HUES48 (cell line): Measurements from ENCODE around the gene C1orf52.

Source experiments
- H3K27ac ChIP-seq: one replicate; pipeline ENCODE4 v1.7.0; 2013; ENCODE audit warnings: low read depth, low read length, inconsistent platforms
- H3K27me3 ChIP-seq: 2 replicates; pipeline ENCODE4 v1.6.1; 2013; ENCODE audit warnings: mild to moderate bottlenecking, low read length; ENCODE audit not compliant: control insufficient read depth, insufficient read depth
- H3K36me3 ChIP-seq: 2 replicates; pipeline ENCODE4 v1.6.1; 2013; ENCODE audit warnings: low read length; ENCODE audit not compliant: control insufficient read depth, insufficient read depth
- H3K4me1 ChIP-seq: 2 replicates; pipeline ENCODE4 v1.6.1; 2013; ENCODE audit warnings: mild to moderate bottlenecking, low read length; ENCODE audit not compliant: control insufficient read depth, insufficient read depth
- H3K4me3 ChIP-seq: 2 replicates; pipeline ENCODE4 v1.5.1; 2013; ENCODE audit warnings: mild to moderate bottlenecking, low read depth, low read length
- H3K9ac ChIP-seq: 2 replicates; pipeline ENCODE4 v1.6.1; 2013; ENCODE audit warnings: mild to moderate bottlenecking, low read depth, low read length, moderate library complexity
- H3K9me3 ChIP-seq: 2 replicates; pipeline ENCODE4 v1.6.1; 2013; ENCODE audit warnings: low read length; ENCODE audit not compliant: control insufficient read depth, insufficient read depth

C1orf52 gene

DNA sequence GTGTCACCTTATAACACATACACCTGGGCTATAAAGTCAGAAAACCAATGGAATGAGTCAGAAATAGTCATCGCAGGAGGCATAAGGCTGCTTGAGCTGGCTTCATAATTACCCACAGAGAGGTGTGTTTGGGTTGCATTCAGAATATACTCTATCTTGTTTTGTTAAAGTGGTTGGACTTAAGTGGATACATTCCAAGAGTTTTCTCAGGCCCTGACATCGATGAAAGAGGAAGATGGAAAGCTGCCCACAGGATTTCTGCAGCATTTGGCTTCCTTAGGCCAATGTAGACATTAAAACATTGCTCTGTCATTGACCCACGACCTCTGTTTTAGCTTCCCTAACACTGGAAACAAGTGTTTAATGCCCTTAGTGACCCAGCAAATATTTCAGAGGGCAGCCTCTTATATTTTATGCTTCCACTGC lies 35.6 kb upstream of the C1orf52 start:
- Histone ChIP-seq H3K4me1 (peaks cover 12% of the 10 kb centered on the region), H3K4me3 (no peak overlapping the region), H3K27ac (no peak overlapping the region), H3K9ac (no peak overlapping the region), H3K9me3 (no peaks in the 10 kb centered on the region), H3K36me3 (no peaks in the 10 kb centered on the region), H3K27me3 (no peaks in the 10 kb centered on the region)

DNA sequence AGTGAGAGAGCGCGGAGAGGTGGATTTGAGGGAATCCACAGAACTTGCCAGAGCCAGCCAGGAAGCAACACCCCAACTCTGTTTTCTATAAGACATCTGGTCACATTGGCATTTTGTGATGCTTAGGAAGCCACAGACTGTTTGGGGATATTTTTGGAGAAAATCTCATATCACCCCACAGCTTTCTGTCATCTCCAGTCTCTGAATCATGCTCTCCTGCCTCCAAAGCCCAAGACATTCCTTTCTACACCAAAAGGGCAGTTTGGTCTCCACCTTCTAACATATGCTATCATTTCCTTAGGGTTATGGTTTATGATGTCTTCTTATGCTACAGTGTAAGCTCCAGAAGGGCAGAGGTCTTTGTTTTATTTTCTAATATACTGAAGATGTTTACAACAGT lies 31.4 kb upstream of the C1orf52 start:
- H3K9ac ChIP-seq, result no peak overlapping the region
- H3K36me3 ChIP-seq, result no peaks in the 10 kb centered on the region
- H3K27me3 ChIP-seq, result no peaks in the 10 kb centered on the region
- H3K4me3 ChIP-seq, result no peak overlapping the region
- no peaks in the 10 kb centered on the region for H3K9me3 ChIP-seq
- no peaks in the 10 kb centered on the region for H3K4me1 ChIP-seq
- no peak overlapping the region for H3K27ac ChIP-seq

DNA sequence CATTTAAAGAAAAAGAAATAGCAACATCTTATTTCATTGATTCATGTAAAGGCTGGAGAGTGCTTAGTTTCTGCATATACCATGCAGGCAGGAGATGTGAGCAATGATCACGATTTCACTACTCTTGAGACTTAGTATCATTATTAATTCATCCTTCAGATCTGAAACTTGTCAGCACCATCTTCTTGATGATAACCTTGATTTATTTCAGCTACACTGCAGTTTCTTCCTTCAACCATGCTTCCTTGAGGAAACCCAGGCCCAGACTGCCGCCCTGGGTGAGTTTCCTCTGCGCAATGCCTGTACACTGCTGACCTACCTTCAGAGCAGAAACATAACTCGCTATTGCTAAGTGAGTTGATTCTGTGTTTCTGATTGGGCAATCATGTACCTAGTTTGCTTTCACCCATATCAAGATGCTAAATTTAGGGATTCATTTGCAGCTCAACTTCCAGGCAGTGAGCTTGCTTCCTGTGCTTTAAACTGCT lies 30.4 kb upstream of the C1orf52 start:
- H3K4me3 ChIP-seq, result no peak overlapping the region
- no peaks in the 10 kb centered on the region for H3K27me3 ChIP-seq
- no peaks in the 10 kb centered on the region for H3K36me3 ChIP-seq
- no peaks in the 10 kb centered on the region for H3K9me3 ChIP-seq
- H3K9ac ChIP-seq, result no peak overlapping the region
- H3K27ac ChIP-seq, result no peak overlapping the region
- H3K4me1 ChIP-seq, result no peaks in the 10 kb centered on the region

DNA sequence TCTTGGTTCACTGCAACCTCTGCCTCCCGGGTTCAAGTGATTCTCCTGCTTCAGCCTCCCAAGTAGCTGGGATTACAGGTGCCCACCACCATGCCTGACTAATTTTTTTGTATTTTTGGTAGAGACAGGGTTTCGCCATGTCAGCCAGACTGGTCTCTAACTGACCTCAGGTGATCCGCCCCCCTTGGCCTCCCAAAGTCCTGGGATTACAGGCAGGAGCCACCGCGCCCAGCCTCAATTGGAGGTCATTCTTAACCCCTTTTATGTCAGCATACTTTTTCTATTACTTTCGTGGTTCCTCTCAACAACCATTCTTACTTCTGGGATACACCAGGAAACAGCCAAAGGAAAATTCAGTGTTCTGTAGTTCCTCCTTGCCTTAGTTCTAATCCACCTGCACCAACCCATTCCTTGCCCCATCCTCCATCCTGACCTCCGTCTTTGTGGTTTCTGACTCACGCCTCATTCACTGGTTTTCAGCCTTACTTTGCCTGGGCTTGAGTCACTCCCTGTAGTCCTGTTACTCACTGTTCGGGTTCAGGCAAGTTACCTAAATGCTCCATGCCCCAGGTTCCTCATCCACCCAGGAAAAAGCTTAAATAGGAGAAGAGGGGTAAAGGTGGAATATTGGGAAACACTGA lies 29.9 kb upstream of the C1orf52 start:
- no peak overlapping the region for H3K4me3 ChIP-seq
- no peaks in the 10 kb centered on the region for H3K4me1 ChIP-seq
- no peak overlapping the region for H3K9ac ChIP-seq
- H3K27ac ChIP-seq, result no peak overlapping the region
- no peaks in the 10 kb centered on the region for H3K9me3 ChIP-seq
- no peaks in the 10 kb centered on the region for H3K27me3 ChIP-seq
- H3K36me3 ChIP-seq, result no peaks in the 10 kb centered on the region

DNA sequence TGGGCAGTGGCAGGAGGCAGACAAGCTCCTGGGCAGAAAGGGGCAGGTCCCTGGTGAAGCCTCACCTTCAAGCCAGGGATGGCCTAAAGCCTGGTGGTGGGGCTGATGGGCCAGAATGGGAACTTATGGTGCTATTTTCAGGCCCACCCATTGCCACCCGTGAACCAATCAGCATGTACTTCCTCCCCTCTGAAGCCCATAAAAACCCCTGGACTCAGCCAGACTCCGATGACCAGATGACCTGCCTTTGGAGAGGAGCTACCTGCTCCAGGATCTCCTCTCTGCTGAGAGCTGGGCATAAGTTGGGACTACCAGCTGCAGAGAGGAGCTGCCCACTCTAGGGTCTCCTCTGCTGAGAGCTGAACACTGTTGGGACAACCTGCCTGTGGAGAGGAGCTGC lies 24.7 kb upstream of the C1orf52 start:
- no peak overlapping the region for H3K27ac ChIP-seq
- H3K4me3 ChIP-seq, result no peak overlapping the region
- H3K9me3 ChIP-seq, result no peaks in the 10 kb centered on the region
- H3K36me3 ChIP-seq, result no peaks in the 10 kb centered on the region
- peaks cover 12% of the 10 kb centered on the region for H3K4me1 ChIP-seq
- H3K27me3 ChIP-seq, result no peaks in the 10 kb centered on the region
- H3K9ac ChIP-seq, result no peak overlapping the region

DNA sequence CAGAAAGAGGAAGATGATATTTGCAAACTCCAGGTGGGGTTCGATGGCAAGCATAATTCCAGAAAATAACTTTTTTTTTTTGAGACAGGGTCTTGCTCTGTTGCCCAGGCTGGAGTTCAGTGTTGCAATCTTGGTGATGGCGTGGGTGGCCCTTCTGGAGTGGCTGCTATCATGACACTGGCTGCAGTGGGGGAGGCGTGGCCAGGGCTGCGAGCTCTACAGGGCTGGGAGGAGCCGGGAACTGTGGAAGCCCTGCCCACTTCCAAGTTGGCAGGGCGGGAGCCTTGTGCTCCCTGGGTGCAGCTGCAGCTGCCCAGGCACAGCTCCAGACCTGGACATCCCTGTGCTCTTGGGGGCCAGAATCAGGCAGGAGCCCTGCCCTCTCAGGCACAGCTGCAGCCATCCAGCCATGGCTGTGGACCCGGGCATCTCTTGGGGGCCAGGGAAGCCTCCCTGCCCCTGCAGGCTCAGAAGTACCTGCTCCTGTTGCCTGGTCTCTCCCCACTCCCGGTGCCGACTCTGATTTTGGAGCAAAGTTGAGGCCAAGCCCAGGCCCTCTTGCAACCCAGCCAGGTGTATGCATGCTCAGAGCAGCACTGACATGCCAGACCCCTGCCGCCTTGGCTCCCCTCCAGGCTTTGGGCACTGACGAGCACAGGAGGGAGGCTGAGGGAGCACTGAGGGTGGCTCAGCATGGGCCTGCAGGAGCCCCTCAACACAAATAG lies 24.2 kb upstream of the C1orf52 start:
- Histone ChIP-seq H3K4me1 (peaks cover 12% of the 10 kb centered on the region), H3K27me3 (no peaks in the 10 kb centered on the region), H3K4me3 (no peak overlapping the region), H3K27ac (no peak overlapping the region), H3K36me3 (no peaks in the 10 kb centered on the region), H3K9ac (no peak overlapping the region), H3K9me3 (no peaks in the 10 kb centered on the region)

DNA sequence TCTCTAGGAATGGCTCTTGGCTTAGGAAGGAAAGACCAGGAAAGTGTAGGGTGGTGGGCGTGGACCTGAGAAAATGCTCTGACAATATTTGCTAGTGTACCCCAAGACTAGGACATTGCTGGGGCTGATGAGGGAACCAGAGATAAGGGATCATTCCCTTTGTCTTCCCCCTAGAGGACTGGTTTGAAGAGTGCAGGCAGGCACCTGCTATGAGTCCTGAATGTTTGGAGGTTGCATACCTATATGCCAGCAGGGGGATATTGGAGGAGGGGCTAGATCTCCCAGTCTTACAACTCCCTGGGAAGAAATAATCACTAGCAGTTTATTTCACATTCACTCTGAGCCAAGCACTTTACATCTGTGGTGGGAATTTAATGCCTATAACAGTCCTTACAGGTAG lies 23.0 kb upstream of the C1orf52 start:
- Histone ChIP-seq H3K9ac (no peak overlapping the region), H3K27ac (no peak overlapping the region), H3K9me3 (no peaks in the 10 kb centered on the region), H3K4me1 (peaks cover 12% of the 10 kb centered on the region), H3K36me3 (no peaks in the 10 kb centered on the region), H3K4me3 (no peak overlapping the region), H3K27me3 (no peaks in the 10 kb centered on the region)

DNA sequence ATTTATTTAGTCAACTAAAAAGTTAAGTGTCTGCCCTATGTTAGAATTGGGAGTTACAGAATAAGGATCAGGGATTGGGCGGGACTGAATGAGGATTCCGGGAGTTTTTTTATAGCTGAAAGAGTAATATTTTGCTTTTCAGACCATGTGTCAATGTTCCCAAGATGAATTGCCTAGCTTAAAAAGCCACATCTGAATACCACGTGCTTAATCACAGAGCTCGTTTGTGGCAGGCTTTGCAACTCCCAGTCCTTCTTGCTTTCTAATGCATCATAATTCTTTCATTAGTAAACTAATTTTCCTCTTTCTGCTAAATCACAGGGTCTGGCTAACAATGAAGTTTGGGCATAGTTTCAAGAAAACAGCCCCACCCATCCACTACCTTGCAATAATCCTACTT lies 21.2 kb upstream of the C1orf52 start:
- Histone ChIP-seq H3K36me3 (no peaks in the 10 kb centered on the region), H3K9ac (no peak overlapping the region), H3K27ac (no peak overlapping the region), H3K4me3 (no peak overlapping the region), H3K9me3 (no peaks in the 10 kb centered on the region), H3K27me3 (no peaks in the 10 kb centered on the region), H3K4me1 (peaks cover 12% of the 10 kb centered on the region)

DNA sequence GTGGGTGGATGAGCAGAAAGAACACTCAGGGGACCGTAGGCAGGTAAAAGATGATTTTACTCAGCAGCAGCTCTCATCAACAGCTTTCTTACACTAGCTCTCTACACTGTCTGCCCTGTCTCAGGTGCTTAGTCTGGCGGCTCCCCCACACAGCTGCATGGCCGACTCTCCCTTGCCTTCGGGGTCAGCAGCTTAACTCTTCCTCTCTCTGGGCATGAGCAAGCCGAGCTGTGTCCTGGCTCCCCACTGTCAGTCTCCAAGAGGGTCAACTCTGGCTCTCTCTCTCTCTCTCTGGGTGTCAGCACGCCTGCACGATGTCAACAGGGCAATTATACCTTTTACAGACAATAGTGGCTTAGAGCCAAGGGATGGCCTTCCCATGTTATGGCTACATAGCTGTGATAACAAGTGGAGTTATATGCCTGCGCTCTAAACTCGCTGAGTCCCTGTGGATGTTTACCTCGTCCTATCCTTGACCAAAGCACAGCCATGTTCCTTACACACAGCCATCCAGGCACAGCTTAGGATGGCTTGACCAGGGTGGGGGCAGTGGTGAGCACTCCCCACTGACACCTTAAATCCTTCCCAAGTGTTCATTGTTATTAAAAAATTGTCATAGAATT lies 20.1 kb upstream of the C1orf52 start:
- no peak overlapping the region for H3K9ac ChIP-seq
- peaks cover 18% of the 10 kb centered on the region for H3K4me1 ChIP-seq
- H3K4me3 ChIP-seq, result no peak overlapping the region

DNA sequence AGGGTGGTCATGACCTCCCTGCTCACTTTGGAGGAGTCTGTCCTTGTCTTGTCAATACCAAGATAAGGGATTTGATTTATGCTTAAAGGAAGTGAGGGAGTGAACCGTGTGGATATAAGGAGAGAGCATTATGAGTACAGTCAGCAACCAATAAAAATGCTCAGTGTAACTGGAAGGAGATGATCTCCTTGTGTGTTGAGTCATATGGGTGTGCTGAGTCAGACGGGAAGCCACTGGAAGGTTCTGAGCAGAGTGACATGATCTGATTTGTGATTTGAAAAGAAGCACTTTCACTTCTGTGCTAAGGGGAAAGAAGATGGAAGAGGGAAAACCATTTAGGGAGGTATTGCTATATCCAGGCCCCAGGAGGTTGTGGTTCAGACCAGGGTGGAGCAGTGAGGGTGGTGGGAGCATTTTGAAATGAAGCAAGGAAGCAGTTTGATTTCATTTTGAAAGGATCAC lies 19.4 kb upstream of the C1orf52 start:
- Histone ChIP-seq H3K27me3 (no peaks in the 10 kb centered on the region), H3K4me3 (no peak overlapping the region), H3K9ac (no peak overlapping the region), H3K27ac (no peak overlapping the region), H3K36me3 (no peaks in the 10 kb centered on the region), H3K4me1 (peaks cover 24% of the 10 kb centered on the region), H3K9me3 (no peaks in the 10 kb centered on the region)

More for the DNA sequence above, 20.1 kb upstream of the C1orf52 start:
- Histone ChIP-seq H3K9me3 (no peaks in the 10 kb centered on the region), H3K27ac (no peak overlapping the region), H3K36me3 (no peaks in the 10 kb centered on the region), H3K27me3 (no peaks in the 10 kb centered on the region)

DNA sequence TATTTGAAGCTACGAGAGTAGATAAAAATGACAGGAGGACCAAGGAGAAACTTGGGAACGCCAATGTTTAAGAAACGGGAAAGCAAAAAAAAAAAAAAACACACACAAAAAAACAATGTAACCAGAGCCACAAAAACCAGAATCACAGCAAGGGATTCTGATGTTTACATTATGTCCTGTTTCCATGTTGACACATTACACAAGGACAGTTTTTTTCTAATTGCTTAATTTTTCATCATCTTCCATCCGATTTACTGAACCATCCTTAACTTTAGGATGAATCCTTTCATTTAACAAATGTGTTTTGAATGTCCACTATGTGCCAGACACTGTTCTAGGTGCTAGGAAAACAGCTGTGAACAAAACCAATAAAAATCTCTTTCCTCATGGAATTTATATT lies 18.3 kb upstream of the C1orf52 start:
- Histone ChIP-seq H3K4me1 (peaks cover 24% of the 10 kb centered on the region), H3K27ac (no peak overlapping the region), H3K4me3 (no peak overlapping the region), H3K36me3 (peaks cover 3% of the 10 kb centered on the region; the same call in 1 of the 2 replicates), H3K9ac (no peak overlapping the region), H3K9me3 (no peaks in the 10 kb centered on the region), H3K27me3 (no peaks in the 10 kb centered on the region)
